ENCODE data around the gene BLID.

The BLID gene

GRCh38 chr11:122122179-122122578, 6.2 kb upstream of the BLID start:
- no peak overlapping the region for H3K4me2 ChIP-seq (ENCODE audit: low read length)
- no peaks in the 10 kb centered on the region for H3K36me3 ChIP-seq (ENCODE audit: control insufficient read depth in 1 of 2, insufficient read depth in 2 of 2, low read length in 2 of 2)
- H3K79me1 ChIP-seq (ENCODE audit: low read length): no peaks in the 10 kb centered on the region
- no peak overlapping the region for H3K14ac ChIP-seq (ENCODE audit: low read length)
- H3K23ac ChIP-seq (ENCODE audit: low read length): no peak overlapping the region
- no peaks in the 10 kb centered on the region for H3K27me3 ChIP-seq (ENCODE audit: insufficient read depth, low read length)
- no peak overlapping the region for H2BK12ac ChIP-seq (ENCODE audit: low read length)
- H3K4me3 ChIP-seq (ENCODE audit: low read depth, low read length): no peak overlapping the region
- H3K9me3 ChIP-seq (ENCODE audit: insufficient read depth, low read depth, low read length): no peaks in the 10 kb centered on the region
- H3K27ac ChIP-seq (ENCODE audit: low read depth, low read length): no peak overlapping the region
- no peaks in the 10 kb centered on the region for H3K79me2 ChIP-seq (ENCODE audit: control insufficient read depth, insufficient read depth, low read length, poor library complexity)
- no peak overlapping the region for H4K91ac ChIP-seq (ENCODE audit: low read depth, low read length)
- no peak overlapping the region for H3K4ac ChIP-seq (ENCODE audit: low read depth, low read length)
- H2AFZ ChIP-seq (ENCODE audit: insufficient read depth, low read length, poor library complexity): no peak overlapping the region
- no peak overlapping the region for H3K9ac ChIP-seq (ENCODE audit: low read length)
- no peak overlapping the region for H2AK5ac ChIP-seq (ENCODE audit: low read length)
- no peaks in the 10 kb centered on the region for H3K4me1 ChIP-seq (ENCODE audit: control insufficient read depth in 1 of 2, insufficient read depth in 2 of 2, low read length in 2 of 2)
- H2BK5ac ChIP-seq (ENCODE audit: low read depth, low read length, poor library complexity): no peak overlapping the region
- no peak overlapping the region for H4K12ac ChIP-seq (ENCODE audit: low read depth, low read length)
- DNase-seq: no peak
- no peak overlapping the region for H2BK120ac ChIP-seq (ENCODE audit: insufficient read depth, low read length, poor library complexity)
- no peak overlapping the region for H4K8ac ChIP-seq (ENCODE audit: low read depth, low read length)
- no CpG with 5 or more reads among the region's 2 CpGs for WGBS (ENCODE audit: extremely low coverage, insufficient coverage, insufficient read length)
- no peak overlapping the region for H3K18ac ChIP-seq (ENCODE audit: low read length)

DNA sequence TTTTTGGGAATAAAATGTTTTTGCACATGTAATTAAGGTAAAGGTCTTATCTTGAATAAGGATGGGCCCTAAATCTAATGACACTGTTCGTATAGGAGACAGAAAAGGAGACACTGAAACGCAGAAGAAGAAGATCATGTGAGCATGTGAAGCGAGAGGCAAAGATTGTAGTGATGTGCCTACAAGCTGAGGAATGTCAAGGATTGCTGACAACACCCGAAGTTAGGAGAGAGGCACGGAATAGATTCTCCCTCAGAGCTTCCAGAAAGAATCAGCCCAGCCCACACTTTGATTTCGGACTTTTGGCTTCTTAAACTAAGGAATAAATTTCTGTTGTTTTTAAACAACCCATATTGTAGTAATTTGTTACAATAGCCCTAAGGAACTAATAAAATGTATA, 4.1 kb upstream of the BLID start:
- Histone ChIP-seq H3K4me1 (ENCODE audit: control insufficient read depth in 1 of 2, insufficient read depth in 2 of 2, low read length in 2 of 2) (no peaks in the 10 kb centered on the region), H2BK120ac (ENCODE audit: insufficient read depth, low read length, poor library complexity) (no peak overlapping the region), H3K18ac (ENCODE audit: low read length) (no peak overlapping the region), H3K79me1 (ENCODE audit: low read length) (no peaks in the 10 kb centered on the region), H4K12ac (ENCODE audit: low read depth, low read length) (no peak overlapping the region), H3K9ac (ENCODE audit: low read length) (no peak overlapping the region), H3K9me3 (ENCODE audit: insufficient read depth, low read depth, low read length) (no peaks in the 10 kb centered on the region), H3K4me3 (ENCODE audit: low read depth, low read length) (no peak overlapping the region), H3K4me2 (ENCODE audit: low read length) (no peak overlapping the region), H3K14ac (ENCODE audit: low read length) (no peak overlapping the region), H4K8ac (ENCODE audit: low read depth, low read length) (no peak overlapping the region), H2AK5ac (ENCODE audit: low read length) (no peak overlapping the region), H2BK5ac (ENCODE audit: low read depth, low read length, poor library complexity) (no peak overlapping the region), H3K4ac (ENCODE audit: low read depth, low read length) (no peak overlapping the region), H3K27me3 (ENCODE audit: insufficient read depth, low read length) (no peaks in the 10 kb centered on the region), H2BK12ac (ENCODE audit: low read length) (no peak overlapping the region), H4K91ac (ENCODE audit: low read depth, low read length) (no peak overlapping the region), H3K23ac (ENCODE audit: low read length) (no peak overlapping the region), H2AFZ (ENCODE audit: insufficient read depth, low read length, poor library complexity) (no peak overlapping the region), H3K36me3 (ENCODE audit: control insufficient read depth in 1 of 2, insufficient read depth in 2 of 2, low read length in 2 of 2) (no peaks in the 10 kb centered on the region), H3K79me2 (ENCODE audit: control insufficient read depth, insufficient read depth, low read length, poor library complexity) (no peaks in the 10 kb centered on the region), H3K27ac (ENCODE audit: low read depth, low read length) (no peak overlapping the region)
- no CpG with 5 or more reads among the region's 6 CpGs for WGBS (ENCODE audit: extremely low coverage, insufficient coverage, insufficient read length)
- no peak for DNase-seq

- H3K27me3 ChIP-seq (ENCODE audit: insufficient read depth, low read length): no peaks in the 10 kb centered on the region
- DNase-seq: no peak
- no peak overlapping the region for H3K23ac ChIP-seq (ENCODE audit: low read length)
- H3K4me1 ChIP-seq (ENCODE audit: control insufficient read depth in 1 of 2, insufficient read depth in 2 of 2, low read length in 2 of 2): no peaks in the 10 kb centered on the region
- no peak overlapping the region for H2BK5ac ChIP-seq (ENCODE audit: low read depth, low read length, poor library complexity)
- no peak overlapping the region for H3K27ac ChIP-seq (ENCODE audit: low read depth, low read length)
- H3K9ac ChIP-seq (ENCODE audit: low read length): no peak overlapping the region
- H3K14ac ChIP-seq (ENCODE audit: low read length): no peak overlapping the region
- H3K79me2 ChIP-seq (ENCODE audit: control insufficient read depth, insufficient read depth, low read length, poor library complexity): no peaks in the 10 kb centered on the region
- H4K91ac ChIP-seq (ENCODE audit: low read depth, low read length): no peak overlapping the region
- no peak overlapping the region for H2AFZ ChIP-seq (ENCODE audit: insufficient read depth, low read length, poor library complexity)
- H3K4me2 ChIP-seq (ENCODE audit: low read length): no peak overlapping the region
- no peaks in the 10 kb centered on the region for H3K36me3 ChIP-seq (ENCODE audit: control insufficient read depth in 1 of 2, insufficient read depth in 2 of 2, low read length in 2 of 2)
- no peak overlapping the region for H4K12ac ChIP-seq (ENCODE audit: low read depth, low read length)
- H2BK120ac ChIP-seq (ENCODE audit: insufficient read depth, low read length, poor library complexity): no peak overlapping the region
- no peaks in the 10 kb centered on the region for H3K79me1 ChIP-seq (ENCODE audit: low read length)
- H3K9me3 ChIP-seq (ENCODE audit: insufficient read depth, low read depth, low read length): no peaks in the 10 kb centered on the region
- no peak overlapping the region for H3K18ac ChIP-seq (ENCODE audit: low read length)
- no peak overlapping the region for H3K4ac ChIP-seq (ENCODE audit: low read depth, low read length)
- H3K4me3 ChIP-seq (ENCODE audit: low read depth, low read length): no peak overlapping the region
- H2BK12ac ChIP-seq (ENCODE audit: low read length): no peak overlapping the region
- H2AK5ac ChIP-seq (ENCODE audit: low read length): no peak overlapping the region
- H4K8ac ChIP-seq (ENCODE audit: low read depth, low read length): no peak overlapping the region
These were observed 576 bp upstream of the BLID start for GRCh38 chr11:122116591-122116990.

DNA sequence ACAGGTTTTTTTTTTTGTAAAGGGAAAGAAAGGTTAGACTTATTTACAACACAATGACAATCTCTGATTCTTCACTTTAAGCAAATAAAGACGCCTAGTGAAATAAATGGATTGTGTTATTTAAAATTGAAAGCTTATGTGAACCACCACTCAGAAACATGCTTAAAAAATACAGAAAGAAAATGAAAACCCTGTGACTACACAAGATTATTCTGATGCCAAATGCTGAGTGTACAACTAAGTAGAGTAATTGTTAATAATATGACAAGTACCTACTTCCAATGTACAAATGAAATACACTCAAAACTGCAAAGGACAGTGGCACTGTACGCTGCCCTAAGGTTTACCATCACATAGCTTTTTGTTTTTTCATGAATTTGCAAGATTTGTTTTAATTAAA, 1.0 kb downstream of the BLID start:
- Histone ChIP-seq H3K79me1 (ENCODE audit: low read length) (no peaks in the 10 kb centered on the region), H2BK12ac (ENCODE audit: low read length) (no peak overlapping the region), H2AFZ (ENCODE audit: insufficient read depth, low read length, poor library complexity) (no peak overlapping the region), H3K4me1 (ENCODE audit: control insufficient read depth in 1 of 2, insufficient read depth in 2 of 2, low read length in 2 of 2) (no peaks in the 10 kb centered on the region), H3K27me3 (ENCODE audit: insufficient read depth, low read length) (no peaks in the 10 kb centered on the region), H3K36me3 (ENCODE audit: control insufficient read depth in 1 of 2, insufficient read depth in 2 of 2, low read length in 2 of 2) (no peaks in the 10 kb centered on the region), H3K4me2 (ENCODE audit: low read length) (no peak overlapping the region), H4K12ac (ENCODE audit: low read depth, low read length) (no peak overlapping the region), H3K4me3 (ENCODE audit: low read depth, low read length) (no peak overlapping the region), H3K27ac (ENCODE audit: low read depth, low read length) (no peak overlapping the region), H3K14ac (ENCODE audit: low read length) (no peak overlapping the region), H2BK5ac (ENCODE audit: low read depth, low read length, poor library complexity) (no peak overlapping the region), H3K9ac (ENCODE audit: low read length) (no peak overlapping the region), H2AK5ac (ENCODE audit: low read length) (no peak overlapping the region), H3K18ac (ENCODE audit: low read length) (no peak overlapping the region), H4K91ac (ENCODE audit: low read depth, low read length) (no peak overlapping the region), H3K23ac (ENCODE audit: low read length) (no peak overlapping the region), H3K4ac (ENCODE audit: low read depth, low read length) (no peak overlapping the region), H4K8ac (ENCODE audit: low read depth, low read length) (no peak overlapping the region), H3K9me3 (ENCODE audit: insufficient read depth, low read depth, low read length) (no peaks in the 10 kb centered on the region), H2BK120ac (ENCODE audit: insufficient read depth, low read length, poor library complexity) (no peak overlapping the region), H3K79me2 (ENCODE audit: control insufficient read depth, insufficient read depth, low read length, poor library complexity) (no peaks in the 10 kb centered on the region)
- no peak for DNase-seq
- no CpG with 5 or more reads among the region's 2 CpGs for WGBS (ENCODE audit: extremely low coverage, insufficient coverage, insufficient read length)

Data from trophoblast cell (in vitro differentiated cells and primary cell).